Body of pancreas (tissue), 4 donors: ENCODE data around the gene NRP2.

ENCODE experiments used
- CTCF ChIP-seq, 7 experiments: fragments of 450-650 bp in 4 of 7; fragments of 200-600 bp in 3 of 7; sonication (generic) in 3 of 7; IDR thresholded peaks; one replicate each; pipeline ENCODE4 v1.5.1; 2016 to 2019; ENCODE audit warnings: antibody characterized with exemption in 7 of 7
- POLR2A ChIP-seq, 3 donors: fragments of 450-650 bp; IDR thresholded peaks; one replicate each; pipeline ENCODE4 v1.6.1; 2016; ENCODE audit warnings: antibody characterized with exemption in 3 of 3, mild to moderate bottlenecking in 2 of 3

- TF ChIP-seq CTCF (IDR thresholded peaks at IDR 0.05) (no peak), POLR2A (IDR thresholded peaks at IDR 0.05) (no peak)
Observed at GRCh38 chr2:205704127-205704741, 21.9 kb downstream of the NRP2 start.
